HEK293 (cell line): ENCODE measurements around the gene BEST2.

Experiments used
- CTCF ChIA-PET: fragments of 350-600 bp; formaldehyde crosslinking; extraction: SDS; loops from one replicate; lab custom pipeline; 2021; ENCODE audit warnings: antibody characterized with exemption; lab: Yijun Ruan, JAX
- POLR2A ChIA-PET: fragments of 300-600 bp; formaldehyde crosslinking; extraction: SDS; loops from one replicate; lab custom pipeline; 2020; ENCODE audit warnings: antibody characterized with exemption, inconsistent platforms; lab: Yijun Ruan, JAX
- H3K27ac ChIP-seq: fragments of 200-500 bp; sonication (Bioruptor generic); 2 replicates; pipeline ENCODE4 v1.5.1; 2014; ENCODE audit warnings: low read depth, low read length, control low read depth, inconsistent platforms; ENCODE audit errors: extremely low read depth
- H3K36me3 ChIP-seq, 2 experiments: fragments of 200-500 bp in 1 of 2; sonication (Bioruptor generic) in 1 of 2; 1 replicate in 1 of 2; 2 replicates in 1 of 2; pipeline ENCODE4 v1.5.1; 2014 to 2017; ENCODE audit warnings: inconsistent platforms in 2 of 2, low read length in 2 of 2; ENCODE audit not compliant: control insufficient read depth in 2 of 2, insufficient read depth in 1 of 2
- H3K4me1 ChIP-seq: fragments of 200-500 bp; sonication (Bioruptor generic); 2 replicates; pipeline ENCODE4 v1.5.1; 2014; ENCODE audit warnings: mild to moderate bottlenecking, low read length, inconsistent platforms; ENCODE audit not compliant: control insufficient read depth, insufficient read depth
- H3K4me3 ChIP-seq: 2 replicates; pipeline ENCODE4 v1.5.1; 2011; ENCODE audit warnings: low read depth, mild to moderate bottlenecking, control low read depth, low read length, moderate library complexity
- H3K9me3 ChIP-seq: fragments of 200-500 bp; sonication (Bioruptor generic); 2 replicates; pipeline ENCODE4 v1.5.1; 2014; ENCODE audit warnings: low read depth, low read length, inconsistent platforms; ENCODE audit not compliant: control insufficient read depth, insufficient read depth
- HOXA7 ChIP-seq: sonication (generic); formaldehyde crosslinking; IDR thresholded peaks from 2 replicates; pipeline ENCODE4 v1.8.1; 2022; ENCODE audit warnings: missing genetic modification reagents, borderline replicate concordance
- HOXD13 ChIP-seq: sonication (generic); formaldehyde crosslinking; IDR thresholded peaks from 2 replicates; pipeline ENCODE4 v1.8.0; 2022; ENCODE audit warnings: missing genetic modification reagents, borderline replicate concordance
- KLF16 ChIP-seq: fragments of 450-650 bp; formaldehyde crosslinking; IDR thresholded peaks from 2 replicates; pipeline ENCODE4 v1.5.1; 2017; ENCODE audit warnings: missing biosample characterization, missing genetic modification characterization
- TCF7L2 ChIP-seq: IDR thresholded peaks from 2 replicates; pipeline ENCODE4 v1.6.1; 2011; ENCODE audit warnings: low read depth, mild to moderate bottlenecking, inconsistent platforms, low read length, moderate library complexity, borderline replicate concordance
- ZBTB17 ChIP-seq: fragments of 450-650 bp; formaldehyde crosslinking; IDR thresholded peaks from 2 replicates; pipeline ENCODE4 v1.5.1; 2016; ENCODE audit warnings: missing biosample characterization, missing genetic modification characterization
- ZBTB20 ChIP-seq: fragments of 450-650 bp; formaldehyde crosslinking; IDR thresholded peaks from 2 replicates; pipeline ENCODE4 v1.5.1; 2016; ENCODE audit warnings: missing biosample characterization, missing genetic modification characterization
- ZFP3 ChIP-seq: fragments of 450-650 bp; formaldehyde crosslinking; IDR thresholded peaks from 2 replicates; pipeline ENCODE4 v1.5.1; 2016; ENCODE audit warnings: low read depth, missing biosample characterization, missing genetic modification characterization
- ZNF292 ChIP-seq: fragments of 450-650 bp; formaldehyde crosslinking; IDR thresholded peaks from 2 replicates; pipeline ENCODE4 v1.5.1; 2016; ENCODE audit warnings: low read depth, missing biosample characterization, missing genetic modification characterization, borderline replicate concordance
- ZNF302 ChIP-seq: fragments of 450-650 bp; formaldehyde crosslinking; IDR thresholded peaks from 2 replicates; pipeline ENCODE4 v1.5.1; 2016; ENCODE audit warnings: missing biosample characterization, missing genetic modification characterization, low read depth
- ZNF324 ChIP-seq: fragments of 450-650 bp; formaldehyde crosslinking; IDR thresholded peaks from 2 replicates; pipeline ENCODE4 v1.5.1; 2016; ENCODE audit warnings: missing biosample characterization, missing genetic modification characterization
- ZNF335 ChIP-seq: fragments of 450-650 bp; formaldehyde crosslinking; conservative IDR thresholded peaks from 2 replicates; pipeline ENCODE4 v1.5.1; 2016; ENCODE audit warnings: missing biosample characterization, missing genetic modification characterization
- ZNF391 ChIP-seq: fragments of 450-650 bp; formaldehyde crosslinking; IDR thresholded peaks from 2 replicates; pipeline ENCODE4 v1.5.1; 2016; ENCODE audit warnings: low read depth, missing biosample characterization, missing genetic modification characterization, borderline replicate concordance
- ZNF510 ChIP-seq: fragments of 450-650 bp; formaldehyde crosslinking; IDR thresholded peaks from 2 replicates; pipeline ENCODE4 v1.5.1; 2018; ENCODE audit warnings: mild to moderate bottlenecking, missing genetic modification characterization, missing biosample characterization; ENCODE audit not compliant: insufficient replicate concordance
- ZNF548 ChIP-seq: fragments of 450-650 bp; formaldehyde crosslinking; IDR thresholded peaks from 2 replicates; pipeline ENCODE4 v1.5.1; 2016; ENCODE audit warnings: missing biosample characterization, missing genetic modification characterization
- ZNF561 ChIP-seq: fragments of 450-650 bp; IDR thresholded peaks from 2 replicates; pipeline ENCODE4 v1.5.1; 2018; ENCODE audit warnings: missing biosample characterization, missing genetic modification characterization, borderline replicate concordance
- ZNF610 ChIP-seq: fragments of 450-650 bp; formaldehyde crosslinking; IDR thresholded peaks from 2 replicates; pipeline ENCODE4 v1.5.1; 2016; ENCODE audit warnings: missing biosample characterization, missing genetic modification characterization, borderline replicate concordance
- TF ChIP-seq, protein P1 (sequence below): fragments of 450-650 bp; formaldehyde crosslinking; IDR thresholded peaks from 2 replicates; pipeline ENCODE4 v1.5.1; 2016; ENCODE audit warnings: missing biosample characterization, missing genetic modification characterization
- TF ChIP-seq, protein P2 (sequence below): fragments of 450-650 bp; formaldehyde crosslinking; IDR thresholded peaks from 2 replicates; pipeline ENCODE4 v1.5.1; 2016; ENCODE audit warnings: missing biosample characterization, missing genetic modification characterization
- TF ChIP-seq, protein P3 (sequence below): fragments of 450-650 bp; formaldehyde crosslinking; IDR thresholded peaks from 2 replicates; pipeline ENCODE4 v1.5.1; 2017; ENCODE audit warnings: missing biosample characterization, missing genetic modification characterization
- TF ChIP-seq, protein P4 (sequence below): fragments of 450-650 bp; formaldehyde crosslinking; IDR thresholded peaks from 2 replicates; pipeline ENCODE4 v1.5.1; 2016; ENCODE audit warnings: missing biosample characterization, missing genetic modification characterization

Gene BEST2

DNA sequence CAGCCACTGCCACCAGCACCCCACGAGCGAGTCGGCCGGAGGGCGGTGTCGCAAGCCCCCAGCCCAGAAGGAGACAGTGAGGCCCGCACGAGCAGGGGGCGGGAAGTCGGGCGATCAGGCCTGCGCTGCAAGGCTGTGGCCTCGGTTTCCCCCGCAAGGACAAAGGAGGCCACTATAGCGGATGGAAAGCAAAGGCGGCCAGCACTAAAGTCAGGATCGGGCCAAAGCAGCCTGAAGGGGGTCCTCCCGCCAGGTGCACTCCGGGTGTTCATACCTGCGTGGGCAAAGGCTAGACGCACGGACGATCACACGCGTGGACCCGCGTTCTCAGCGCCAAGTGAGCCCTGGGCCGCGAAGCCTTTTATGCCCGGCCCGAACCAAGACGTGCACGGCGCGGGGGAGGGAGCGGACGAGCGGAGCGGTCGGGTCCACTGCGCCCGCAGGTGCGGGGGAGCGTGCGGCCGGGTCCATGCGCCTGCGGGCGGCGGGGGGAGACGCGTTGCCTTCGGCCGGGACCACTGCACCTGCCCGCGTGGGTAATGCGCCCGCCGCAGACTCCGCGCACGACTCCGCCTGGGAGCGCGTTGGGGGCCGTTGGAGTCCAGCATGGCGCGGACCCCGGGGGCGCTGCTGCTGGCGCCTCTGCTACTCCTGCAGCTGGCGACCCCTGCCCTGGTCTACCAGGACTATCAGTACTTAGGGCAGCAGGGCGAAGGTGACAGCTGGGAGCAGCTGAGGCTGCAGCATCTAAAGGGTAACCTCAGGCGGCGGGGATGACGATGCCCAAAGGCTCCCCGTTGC, 50.1 kb downstream of the BEST2 start, which contains the start of the genes PRDX2 and THSD8:
Gene PRDX2, minus strand, starts transcription at position 335 of the 801 bp plus-strand sequence. CDS start 539 bp downstream, outside the sequence.
Gene THSD8, plus strand, starts transcription at position 604 of the 801 bp plus-strand sequence. Its CDS starts 3 bp downstream, at position 607.
- peaks cover 14 to 28% of the 10 kb centered on the region in 2 experiments; a peak in 2 of 3 replicates for H3K36me3 ChIP-seq
- no peaks in the 10 kb centered on the region for H3K4me1 ChIP-seq
- POLR2A ChIA-PET, result interaction anchor here (0.6 to 2.8 kb wide), 3 partner anchors 10 to 962 kb away, joined by 3 to 18 read pairs (median 5); partner anchors contain the start of gene JUNB
- peak within 1 kb of the TSS; percentile 86 for H3K4me3 ChIP-seq
- H3K9me3 ChIP-seq, result no peaks in the 10 kb centered on the region
- peak within 1 kb of the TSS; percentile 76; the same call in 1 of the 2 replicates for H3K27ac ChIP-seq
- CTCF ChIA-PET, result interaction anchor here (0.6 to 16.5 kb wide), 7 partner anchors 14 to 1984 kb away, joined by 3 to 386 read pairs (median 4); partner anchors contain the start of gene HOOK2
- TF ChIP-seq, protein P1, sequence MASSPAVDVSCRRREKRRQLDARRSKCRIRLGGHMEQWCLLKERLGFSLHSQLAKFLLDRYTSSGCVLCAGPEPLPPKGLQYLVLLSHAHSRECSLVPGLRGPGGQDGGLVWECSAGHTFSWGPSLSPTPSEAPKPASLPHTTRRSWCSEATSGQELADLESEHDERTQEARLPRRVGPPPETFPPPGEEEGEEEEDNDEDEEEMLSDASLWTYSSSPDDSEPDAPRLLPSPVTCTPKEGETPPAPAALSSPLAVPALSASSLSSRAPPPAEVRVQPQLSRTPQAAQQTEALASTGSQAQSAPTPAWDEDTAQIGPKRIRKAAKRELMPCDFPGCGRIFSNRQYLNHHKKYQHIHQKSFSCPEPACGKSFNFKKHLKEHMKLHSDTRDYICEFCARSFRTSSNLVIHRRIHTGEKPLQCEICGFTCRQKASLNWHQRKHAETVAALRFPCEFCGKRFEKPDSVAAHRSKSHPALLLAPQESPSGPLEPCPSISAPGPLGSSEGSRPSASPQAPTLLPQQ, result peak; percentile 98
- peak; percentile 45; the same call in 1 of the 2 replicates for TF ChIP-seq ZNF610
- TF ChIP-seq ZNF391 (tag by site-specific recombination), result peak; percentile 27
- peak; percentile 50 for TF ChIP-seq ZNF324 (tag by site-specific recombination)
- TF ChIP-seq KLF16 (tag by site-specific recombination), result peak; percentile 59
- peak; percentile 85 for TF ChIP-seq ZNF561 (tag by site-specific recombination)
- TF ChIP-seq, protein P2, sequence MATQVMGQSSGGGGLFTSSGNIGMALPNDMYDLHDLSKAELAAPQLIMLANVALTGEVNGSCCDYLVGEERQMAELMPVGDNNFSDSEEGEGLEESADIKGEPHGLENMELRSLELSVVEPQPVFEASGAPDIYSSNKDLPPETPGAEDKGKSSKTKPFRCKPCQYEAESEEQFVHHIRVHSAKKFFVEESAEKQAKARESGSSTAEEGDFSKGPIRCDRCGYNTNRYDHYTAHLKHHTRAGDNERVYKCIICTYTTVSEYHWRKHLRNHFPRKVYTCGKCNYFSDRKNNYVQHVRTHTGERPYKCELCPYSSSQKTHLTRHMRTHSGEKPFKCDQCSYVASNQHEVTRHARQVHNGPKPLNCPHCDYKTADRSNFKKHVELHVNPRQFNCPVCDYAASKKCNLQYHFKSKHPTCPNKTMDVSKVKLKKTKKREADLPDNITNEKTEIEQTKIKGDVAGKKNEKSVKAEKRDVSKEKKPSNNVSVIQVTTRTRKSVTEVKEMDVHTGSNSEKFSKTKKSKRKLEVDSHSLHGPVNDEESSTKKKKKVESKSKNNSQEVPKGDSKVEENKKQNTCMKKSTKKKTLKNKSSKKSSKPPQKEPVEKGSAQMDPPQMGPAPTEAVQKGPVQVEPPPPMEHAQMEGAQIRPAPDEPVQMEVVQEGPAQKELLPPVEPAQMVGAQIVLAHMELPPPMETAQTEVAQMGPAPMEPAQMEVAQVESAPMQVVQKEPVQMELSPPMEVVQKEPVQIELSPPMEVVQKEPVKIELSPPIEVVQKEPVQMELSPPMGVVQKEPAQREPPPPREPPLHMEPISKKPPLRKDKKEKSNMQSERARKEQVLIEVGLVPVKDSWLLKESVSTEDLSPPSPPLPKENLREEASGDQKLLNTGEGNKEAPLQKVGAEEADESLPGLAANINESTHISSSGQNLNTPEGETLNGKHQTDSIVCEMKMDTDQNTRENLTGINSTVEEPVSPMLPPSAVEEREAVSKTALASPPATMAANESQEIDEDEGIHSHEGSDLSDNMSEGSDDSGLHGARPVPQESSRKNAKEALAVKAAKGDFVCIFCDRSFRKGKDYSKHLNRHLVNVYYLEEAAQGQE (tag by site-specific recombination), result peak; percentile 31; the same call in 1 of the 2 replicates
- TF ChIP-seq HOXD13 (CRISPR knock-in tag), result peak; percentile 18; the same call in 1 of the 2 replicates
- TF ChIP-seq HOXA7 (CRISPR knock-in tag), result no peak
- TF ChIP-seq, protein P3, sequence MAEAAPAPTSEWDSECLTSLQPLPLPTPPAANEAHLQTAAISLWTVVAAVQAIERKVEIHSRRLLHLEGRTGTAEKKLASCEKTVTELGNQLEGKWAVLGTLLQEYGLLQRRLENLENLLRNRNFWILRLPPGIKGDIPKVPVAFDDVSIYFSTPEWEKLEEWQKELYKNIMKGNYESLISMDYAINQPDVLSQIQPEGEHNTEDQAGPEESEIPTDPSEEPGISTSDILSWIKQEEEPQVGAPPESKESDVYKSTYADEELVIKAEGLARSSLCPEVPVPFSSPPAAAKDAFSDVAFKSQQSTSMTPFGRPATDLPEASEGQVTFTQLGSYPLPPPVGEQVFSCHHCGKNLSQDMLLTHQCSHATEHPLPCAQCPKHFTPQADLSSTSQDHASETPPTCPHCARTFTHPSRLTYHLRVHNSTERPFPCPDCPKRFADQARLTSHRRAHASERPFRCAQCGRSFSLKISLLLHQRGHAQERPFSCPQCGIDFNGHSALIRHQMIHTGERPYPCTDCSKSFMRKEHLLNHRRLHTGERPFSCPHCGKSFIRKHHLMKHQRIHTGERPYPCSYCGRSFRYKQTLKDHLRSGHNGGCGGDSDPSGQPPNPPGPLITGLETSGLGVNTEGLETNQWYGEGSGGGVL, result peak; percentile 30; the same call in 1 of the 2 replicates
- TF ChIP-seq ZNF510 (tag by site-specific recombination), result no peak
- no peak for TF ChIP-seq ZNF292 (tag by site-specific recombination)
- no peak for TF ChIP-seq ZNF548
- no peak for TF ChIP-seq ZNF302
- 0 out of 2 replicates have a peak, but pooled peaks have one; percentile 20 for TF ChIP-seq TCF7L2
- peak; percentile 44; the same call in 1 of the 2 replicates for TF ChIP-seq ZBTB17 (tag by site-specific recombination)
- peak; percentile 91 for TF ChIP-seq ZNF335 (tag by site-specific recombination)
- peak; percentile 63 for TF ChIP-seq ZBTB20 (tag by site-specific recombination)
- no peak for TF ChIP-seq ZFP3 (tag by site-specific recombination)
- TF ChIP-seq, protein P4, sequence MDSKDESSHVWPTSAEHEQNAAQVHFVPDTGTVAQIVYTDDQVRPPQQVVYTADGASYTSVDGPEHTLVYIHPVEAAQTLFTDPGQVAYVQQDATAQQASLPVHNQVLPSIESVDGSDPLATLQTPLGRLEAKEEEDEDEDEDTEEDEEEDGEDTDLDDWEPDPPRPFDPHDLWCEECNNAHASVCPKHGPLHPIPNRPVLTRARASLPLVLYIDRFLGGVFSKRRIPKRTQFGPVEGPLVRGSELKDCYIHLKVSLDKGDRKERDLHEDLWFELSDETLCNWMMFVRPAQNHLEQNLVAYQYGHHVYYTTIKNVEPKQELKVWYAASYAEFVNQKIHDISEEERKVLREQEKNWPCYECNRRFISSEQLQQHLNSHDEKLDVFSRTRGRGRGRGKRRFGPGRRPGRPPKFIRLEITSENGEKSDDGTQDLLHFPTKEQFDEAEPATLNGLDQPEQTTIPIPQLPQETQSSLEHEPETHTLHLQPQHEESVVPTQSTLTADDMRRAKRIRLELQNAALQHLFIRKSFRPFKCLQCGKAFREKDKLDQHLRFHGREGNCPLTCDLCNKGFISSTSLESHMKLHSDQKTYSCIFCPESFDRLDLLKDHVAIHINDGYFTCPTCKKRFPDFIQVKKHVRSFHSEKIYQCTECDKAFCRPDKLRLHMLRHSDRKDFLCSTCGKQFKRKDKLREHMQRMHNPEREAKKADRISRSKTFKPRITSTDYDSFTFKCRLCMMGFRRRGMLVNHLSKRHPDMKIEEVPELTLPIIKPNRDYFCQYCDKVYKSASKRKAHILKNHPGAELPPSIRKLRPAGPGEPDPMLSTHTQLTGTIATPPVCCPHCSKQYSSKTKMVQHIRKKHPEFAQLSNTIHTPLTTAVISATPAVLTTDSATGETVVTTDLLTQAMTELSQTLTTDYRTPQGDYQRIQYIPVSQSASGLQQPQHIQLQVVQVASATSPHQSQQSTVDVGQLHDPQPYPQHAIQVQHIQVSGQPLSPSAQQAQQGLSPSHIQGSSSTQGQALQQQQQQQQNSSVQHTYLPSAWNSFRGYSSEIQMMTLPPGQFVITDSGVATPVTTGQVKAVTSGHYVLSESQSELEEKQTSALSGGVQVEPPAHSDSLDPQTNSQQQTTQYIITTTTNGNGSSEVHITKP (tag by site-specific recombination), result peak; percentile 100
